GM23338 (cell line): ENCODE measurements around the gene OR2T6.
"Not testable (repeated sequence)": the region's sequence is repeated elsewhere in the genome, so short reads cannot be mapped to it uniquely, and the experiment has no call there.

ENCODE experiments used
- CTCF ChIP-seq, 2 experiments: fragments of 200-600 bp in 1 of 2; sonication (generic) in 1 of 2; conservative IDR thresholded peaks; 2 replicates each; pipeline versions ENCODE4 v1.5.1 to v1.6.1; 2016 to 2017; ENCODE audit warnings: antibody characterized with exemption in 2 of 2, low read depth in 2 of 2, mild to moderate bottlenecking in 2 of 2, moderate library complexity in 1 of 2
- EZH2 ChIP-seq: fragments of 200-600 bp; sonication (generic); IDR thresholded peaks from one replicate; pipeline ENCODE4 v1.8.0; 2017; ENCODE audit warnings: antibody characterized with exemption, mild to moderate bottlenecking, low read depth; ENCODE audit not compliant: unreplicated experiment

- TF ChIP-seq CTCF (conservative IDR thresholded peaks at IDR 0.05; ENCODE audit: low read depth in 2 of 2); EZH2: not testable (repeated sequence)
These were observed 63.7 kb downstream of the OR2T6 start for GRCh38 chr1:248439283-248439682.
